CD14-positive monocyte (primary cell): Measurements from ENCODE around the gene UPB1. TPM values are rescaled to one million over a fixed set of nuclear protein-coding genes. Genes with fewer than 3 reads are reported as not detected.

ENCODE experiments used
- DNase-seq, 3 donors: peaks; one replicate each; pipeline ENCODE4 v3.0.0-alpha.2; 2011 to 2022
- H2AFZ ChIP-seq: 2 replicates; pipeline ENCODE4 v1.6.0; 2012; ENCODE audit warnings: mild to moderate bottlenecking, low read depth, low read length, inconsistent platforms; ENCODE audit not compliant: insufficient read depth, poor library complexity, severe bottlenecking
- H3K27ac ChIP-seq, 2 donors: 1 replicate in 1 of 2; 2 replicates in 1 of 2; pipeline ENCODE4 v1.5.1; 2012 to 2013; ENCODE audit warnings: low read length in 2 of 2, control low read depth in 1 of 2, inconsistent platforms in 1 of 2, low read depth in 1 of 2, mild to moderate bottlenecking in 1 of 2
- H3K27me3 ChIP-seq, 2 donors: one replicate each; pipeline versions ENCODE4 v1.6.0 to v1.6.1; 2011 to 2013; ENCODE audit warnings: low read length in 2 of 2; ENCODE audit not compliant: control insufficient read depth in 2 of 2, insufficient read depth in 2 of 2
- H3K36me3 ChIP-seq, 2 donors: replicated peaks in 1 of 2; 1 replicate in 1 of 2; 2 replicates in 1 of 2; pipeline versions ENCODE4 v1.5.1 to v1.6.1; 2012 to 2013; ENCODE audit warnings: low read length in 2 of 2, control low read depth in 1 of 2, inconsistent platforms in 1 of 2, mild to moderate bottlenecking in 1 of 2; ENCODE audit not compliant: insufficient read depth in 2 of 2, control insufficient read depth in 1 of 2
- H3K4me1 ChIP-seq, 2 donors: 1 replicate in 1 of 2; 2 replicates in 1 of 2; pipeline versions ENCODE4 v1.5.1 to v1.6.1; 2012 to 2013; ENCODE audit warnings: low read length in 2 of 2, control low read depth in 1 of 2, inconsistent platforms in 1 of 2, mild to moderate bottlenecking in 1 of 2, moderate library complexity in 1 of 2; ENCODE audit not compliant: insufficient read depth in 2 of 2, control insufficient read depth in 1 of 2
- H3K4me2 ChIP-seq: replicated peaks from 2 replicates; pipeline ENCODE3; 2012; ENCODE audit warnings: low read length, moderate library complexity, mild to moderate bottlenecking; ENCODE audit not compliant: poor library complexity, severe bottlenecking; ENCODE audit errors: extremely low read depth
- H3K4me3 ChIP-seq, 3 experiments: fragments of 200-600 bp in 1 of 3; sonication (generic) in 1 of 3; replicated peaks in 1 of 3; 1 replicate in 2 of 3; 2 replicates in 1 of 3; pipeline ENCODE4 v1.5.1; 2011 to 2013; ENCODE audit warnings: low read length in 3 of 3, mild to moderate bottlenecking in 3 of 3, control low read depth in 2 of 3, low read depth in 2 of 3, inconsistent platforms in 1 of 3, moderate library complexity in 1 of 3
- H3K79me2 ChIP-seq: 2 replicates; pipeline ENCODE4 v1.6.0; 2012; ENCODE audit warnings: mild to moderate bottlenecking, control low read depth, inconsistent platforms, low read length, moderate library complexity; ENCODE audit not compliant: insufficient read depth
- H3K9ac ChIP-seq: 2 replicates; pipeline ENCODE4 v1.6.0; 2017; ENCODE audit warnings: low read length, mild to moderate bottlenecking; ENCODE audit not compliant: insufficient read depth, poor library complexity, severe bottlenecking
- H3K9me3 ChIP-seq, 2 donors: replicated peaks in 1 of 2; 1 replicate in 1 of 2; 2 replicates in 1 of 2; pipeline versions ENCODE4 v1.5.1 to v1.6.1; 2012 to 2013; ENCODE audit warnings: low read length in 2 of 2, control low read depth in 1 of 2; ENCODE audit not compliant: control insufficient read depth in 1 of 2, insufficient read depth in 1 of 2
- H4K20me1 ChIP-seq: 2 replicates; pipeline ENCODE4 v1.6.0; 2012; ENCODE audit warnings: mild to moderate bottlenecking, low read length, control low read depth, moderate library complexity; ENCODE audit not compliant: insufficient read depth
- H3K27ac Mint-ChIP-seq, 7 donors: one replicate each; pipeline ENCODE4 v1.8.0; 2020; ENCODE audit warnings: mild to moderate bottlenecking in 7 of 7, mixed read lengths in 7 of 7, moderate library complexity in 6 of 7, inconsistent platforms in 2 of 7
- H3K27me3 Mint-ChIP-seq, 3 donors: one replicate each; pipeline ENCODE4 v1.8.0; 2021 to 2022; ENCODE audit warnings: low read depth in 3 of 3, mild to moderate bottlenecking in 3 of 3, mixed read lengths in 3 of 3, moderate library complexity in 3 of 3, inconsistent platforms in 1 of 3
- H3K36me3 Mint-ChIP-seq, 2 donors: one replicate each; pipeline ENCODE4 v1.8.0; 2020; ENCODE audit warnings: mixed read lengths in 2 of 2, inconsistent platforms in 1 of 2, mild to moderate bottlenecking in 1 of 2
- H3K4me1 Mint-ChIP-seq: one replicate; pipeline ENCODE4 v1.8.0; 2020; ENCODE audit warnings: mild to moderate bottlenecking, mixed read lengths
- H3K4me3 Mint-ChIP-seq, 2 donors: one replicate each; pipeline ENCODE4 v1.8.0; 2020; ENCODE audit warnings: mild to moderate bottlenecking in 2 of 2, mixed read lengths in 2 of 2, moderate library complexity in 1 of 2
- H3K9me3 Mint-ChIP-seq, 7 donors: one replicate each; pipeline ENCODE4 v1.8.0; 2020 to 2022; ENCODE audit warnings: mixed read lengths in 7 of 7, mild to moderate bottlenecking in 6 of 7, moderate library complexity in 6 of 7, inconsistent platforms in 2 of 7
- CTCF ChIP-seq: fragments of 200-600 bp; IDR thresholded peaks from one replicate; pipeline ENCODE4 v1.8.0; 2022; ENCODE audit warnings: antibody characterized with exemption, mild to moderate bottlenecking
- WGBS: methylation state at CpG from one replicate; pipeline ENCODE4 v1.1.5; 2013; ENCODE audit warnings: missing lambda C conversion rate; ENCODE audit not compliant: insufficient coverage; 5-methylcytosine and 5-hydroxymethylcytosine counted together
- intact Hi-C, 2 donors: fragments of 100-400 bp; cut with micrococcal nuclease; formaldehyde crosslinking; loops; one replicate each; pipeline versions ENCODE4 v1.15.0 to v1.15.1; 2023
- polyA plus RNA-seq, 3 donors: library from polyadenylated mRNA; depleted of rRNA in 1 of 3; unstranded in 2 of 3; stranded (reverse) in 1 of 3; fragments of 300-500 nt in 2 of 3; fragments of >200 nt in 1 of 3; fragmentation: Illumina TruSeq in 2 of 3; gene quantifications; 1 replicate in 2 of 3; 2 replicates in 1 of 3; pipeline ENCODE4 v1.2.3, GENCODE V29; 2012 to 2021

The UPB1 gene
- polyA plus RNA-seq, 3 donors = 0.13 to 0.17 TPM; not detected in 1

GRCh38 chr22:24503137-24503842 lies 8.2 kb downstream of the UPB1 start:
- peak; percentile 91 to 98 (median 95) for DNase-seq

More at GRCh38 chr22:24503137-24503842, 8.2 kb downstream of the UPB1 start:
- Histone ChIP-seq H3K4me3 (no peak overlapping the region), H3K9ac (no peak overlapping the region), H2AFZ (no peak overlapping the region), H3K27me3 (no peaks in the 10 kb centered on the region), H3K4me2 (peak overlapping the region; percentile 3), H3K27ac (peak overlapping the region; percentile 66 to 79), H4K20me1 (no peaks in the 10 kb centered on the region), H3K9me3 (no peaks in the 10 kb centered on the region), H3K4me1 (peaks cover 64 to 65% of the 10 kb centered on the region in 2 donors), H3K79me2 (no peaks in the 10 kb centered on the region), H3K36me3 (no peaks in the 10 kb centered on the region)
- peaks cover 0 to 3% (median 1%) of the 10 kb centered on the region in 7 donors for H3K9me3 Mint-ChIP-seq
- 53% methylated on average over 3 of the region's 7 CpGs for WGBS
- peak overlapping the region in 1 of 2 donors; percentile 26 for H3K4me3 Mint-ChIP-seq
- intact Hi-C loops = loop anchor here (1.0 to 5.0 kb wide), 5 partner anchors 9 to 81 kb away; no protein-coding TSS in a partner anchor
- H3K27ac Mint-ChIP-seq = peak overlapping the region; percentile 92 to 99 (median 96)
- H3K36me3 Mint-ChIP-seq = peaks cover 7 to 8% of the 10 kb centered on the region in 2 donors
- TF ChIP-seq CTCF = peak; percentile 83
- peaks cover 67% of the 10 kb centered on the region for H3K4me1 Mint-ChIP-seq
- peaks cover 3 to 5% (median 5%) of the 10 kb centered on the region in 3 donors for H3K27me3 Mint-ChIP-seq
